IPS-18c (cell line): ENCODE measurements around the gene SLC22A25.
"Not testable (repeated sequence)": the region's sequence is repeated elsewhere in the genome, so short reads cannot be mapped to it uniquely, and the experiment has no call there.

ENCODE experiments used
- H3K4me3 ChIP-seq: 2 replicates; pipeline ENCODE4 v1.7.0; 2013; ENCODE audit warnings: low read depth, mild to moderate bottlenecking, low read length, moderate library complexity; ENCODE audit not compliant: insufficient read depth
- H3K9me3 ChIP-seq: one replicate; pipeline ENCODE4 v1.6.1; 2013; ENCODE audit warnings: mild to moderate bottlenecking, low read length, moderate library complexity; ENCODE audit not compliant: control insufficient read depth, insufficient read depth

Gene SLC22A25

GRCh38 chr11:63240098-63240497, 3.3 kb downstream of the SLC22A25 start:
- no peak overlapping the region for H3K4me3 ChIP-seq

GRCh38 chr11:63239254-63239653, 4.1 kb downstream of the SLC22A25 start:
- H3K9me3 ChIP-seq = no peaks in the 10 kb centered on the region
- no peak overlapping the region for H3K4me3 ChIP-seq

More at GRCh38 chr11:63240098-63240497, 3.3 kb downstream of the SLC22A25 start:
- H3K9me3 ChIP-seq = no peaks in the 10 kb centered on the region

- no peaks in the 10 kb centered on the region for H3K9me3 ChIP-seq
- no peak overlapping the region for H3K4me3 ChIP-seq
These were observed 6.0 kb downstream of the SLC22A25 start for GRCh38 chr11:63237413-63237812.

GRCh38 chr11:63235471-63236461, 7.6 kb downstream of the SLC22A25 start:
- not testable (repeated sequence) for H3K9me3 ChIP-seq, H3K4me3 ChIP-seq

GRCh38 chr11:63229815-63230214, 13.6 kb downstream of the SLC22A25 start:
- no peak overlapping the region for H3K4me3 ChIP-seq
- no peaks in the 10 kb centered on the region for H3K9me3 ChIP-seq

- H3K4me3 ChIP-seq = no peak overlapping the region
- H3K9me3 ChIP-seq = no peaks in the 10 kb centered on the region
These were observed 15.8 kb downstream of the SLC22A25 start for GRCh38 chr11:63227521-63228107.

GRCh38 chr11:63226488-63227114, 16.8 kb downstream of the SLC22A25 start:
- Histone ChIP-seq H3K4me3 (no peak overlapping the region), H3K9me3 (no peaks in the 10 kb centered on the region)

GRCh38 chr11:63214093-63214492, 29.3 kb downstream of the SLC22A25 start:
- no peak overlapping the region for H3K4me3 ChIP-seq
- H3K9me3 ChIP-seq = no peaks in the 10 kb centered on the region

- Histone ChIP-seq H3K4me3 (no peak overlapping the region), H3K9me3 (peaks cover 6% of the 10 kb centered on the region)
These were observed 30.7 kb downstream of the SLC22A25 start for GRCh38 chr11:63212742-63213141.

GRCh38 chr11:63210111-63210510, 33.3 kb downstream of the SLC22A25 start:
- Histone ChIP-seq H3K9me3 (peaks cover 6% of the 10 kb centered on the region), H3K4me3 (no peak overlapping the region)
